Suprapubic skin (tissue), 4 donors: ENCODE results near the gene SAMD4A. TPM values are rescaled to one million over a fixed set of nuclear protein-coding genes. Genes with fewer than 3 reads are reported as not detected.

Source experiments
- DNase-seq, 2 donors: peaks; one replicate each; pipeline ENCODE4 v3.0.0-alpha.2; 2019; ENCODE audit warnings: low spot score in 2 of 2
- H3K27ac ChIP-seq: fragments of 200-600 bp; sonication (generic); one replicate; pipeline ENCODE4 v1.5.1; 2019
- H3K27me3 ChIP-seq: fragments of 200-600 bp; sonication (generic); one replicate; pipeline ENCODE4 v1.5.1; 2019
- H3K36me3 ChIP-seq: fragments of 200-600 bp; sonication (generic); one replicate; pipeline ENCODE4 v1.5.1; 2019
- H3K4me1 ChIP-seq: fragments of 200-600 bp; sonication (generic); one replicate; pipeline ENCODE4 v1.5.1; 2019
- H3K4me3 ChIP-seq: fragments of 200-600 bp; sonication (generic); one replicate; pipeline ENCODE4 v1.5.1; 2019; ENCODE audit warnings: mild to moderate bottlenecking
- H3K9me3 ChIP-seq: fragments of 200-600 bp; sonication (generic); one replicate; pipeline ENCODE4 v1.5.1; 2019
- CTCF ChIP-seq, 2 donors: fragments of 200-600 bp in 1 of 2; fragments of 450-650 bp in 1 of 2; sonication (generic) in 1 of 2; IDR thresholded peaks; one replicate each; pipeline ENCODE4 v1.5.1; 2016 to 2019; ENCODE audit warnings: antibody characterized with exemption in 2 of 2, mild to moderate bottlenecking in 1 of 2, moderate library complexity in 1 of 2
- EP300 ChIP-seq: sonication (generic); formaldehyde crosslinking; IDR thresholded peaks from one replicate; pipeline ENCODE4 v1.6.1; 2017; ENCODE audit warnings: antibody characterized with exemption
- POLR2A ChIP-seq, 2 donors: fragments of 450-650 bp; IDR thresholded peaks; one replicate each; pipeline ENCODE4 v1.6.1; 2017; ENCODE audit warnings: antibody characterized with exemption in 2 of 2, mild to moderate bottlenecking in 2 of 2, moderate library complexity in 2 of 2
- POLR2AphosphoS5 ChIP-seq, 3 donors: sonication (generic); formaldehyde crosslinking; IDR thresholded peaks; one replicate each; pipeline ENCODE4 v1.6.1; 2017; ENCODE audit warnings: antibody characterized with exemption in 3 of 3
- WGBS: methylation state at CpG from one replicate; pipeline ENCODE4 v1.1.5; 2018; 5-methylcytosine and 5-hydroxymethylcytosine counted together
- total RNA-seq, 4 donors: library from RNA; depleted of rRNA; stranded (reverse); fragments of >200 nt; gene quantifications; one replicate each; pipeline ENCODE4 v1.1.0, GENCODE V29; 2016

SAMD4A gene
- total RNA-seq, 4 donors from 2014 or later = 7.7 to 26.6 (median 9.7) TPM

- H3K27ac ChIP-seq = no peak overlapping the region
- 81% methylated on average over 4 of the region's 4 CpGs for WGBS
- H3K27me3 ChIP-seq = no peaks in the 10 kb centered on the region
Observed at GRCh38 chr14:54671537-54671936, 104.6 kb downstream of the SAMD4A start.

GRCh38 chr14:54672181-54672580 is 105.3 kb downstream of the SAMD4A start:
- DNase-seq = no peak
- H3K27ac ChIP-seq = no peak overlapping the region
- WGBS = 82% methylated on average over 7 of the region's 7 CpGs
- TF ChIP-seq POLR2AphosphoS5 (IDR thresholded peaks at IDR 0.05) (no peak), CTCF (IDR thresholded peaks at IDR 0.05) (no peak), EP300 (no peak), POLR2A (IDR thresholded peaks at IDR 0.05) (no peak)
- no peaks in the 10 kb centered on the region for H3K27me3 ChIP-seq
- no peak overlapping the region for H3K4me3 ChIP-seq
- peaks cover 46% of the 10 kb centered on the region for H3K4me1 ChIP-seq
- no peaks in the 10 kb centered on the region for H3K36me3 ChIP-seq
- no peaks in the 10 kb centered on the region for H3K9me3 ChIP-seq

More at GRCh38 chr14:54671537-54671936, 104.6 kb downstream of the SAMD4A start:
- Histone ChIP-seq H3K4me1 (peaks cover 39% of the 10 kb centered on the region), H3K9me3 (no peaks in the 10 kb centered on the region), H3K36me3 (no peaks in the 10 kb centered on the region), H3K4me3 (no peak overlapping the region)
- no peak for DNase-seq
- no peak for TF ChIP-seq POLR2AphosphoS5 (IDR thresholded peaks at IDR 0.05)
- TF ChIP-seq CTCF (IDR thresholded peaks at IDR 0.05) = no peak
- TF ChIP-seq EP300 = no peak
- no peak for TF ChIP-seq POLR2A (IDR thresholded peaks at IDR 0.05)

DNA sequence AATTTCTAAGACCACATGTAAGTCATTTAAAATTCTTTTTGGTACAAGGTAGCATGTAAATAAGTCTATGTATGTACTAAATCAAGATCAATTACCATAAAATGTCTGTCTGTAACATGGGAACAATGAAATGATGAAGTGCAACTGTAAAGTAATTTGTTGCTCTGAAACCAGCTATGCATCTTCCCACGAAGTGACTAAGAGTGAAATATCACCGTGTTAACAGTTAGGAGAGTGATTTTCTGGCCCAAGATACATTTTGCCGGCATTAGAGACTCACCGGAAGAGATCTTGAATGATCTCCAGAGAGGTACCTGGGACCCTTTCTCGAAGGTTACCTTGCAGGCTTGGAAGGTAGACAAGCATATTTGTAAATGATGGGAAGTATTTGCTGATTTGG is 105.8 kb downstream of the SAMD4A start:
- H3K27ac ChIP-seq = peak overlapping the region; percentile 66
- DNase-seq = no peak
- H3K36me3 ChIP-seq = no peaks in the 10 kb centered on the region
- WGBS = 34% methylated on average over 5 of the region's 5 CpGs
- H3K4me1 ChIP-seq = peaks cover 48% of the 10 kb centered on the region
- TF ChIP-seq POLR2AphosphoS5 (IDR thresholded peaks at IDR 0.05) = no peak
- no peak for TF ChIP-seq CTCF (IDR thresholded peaks at IDR 0.05)
- TF ChIP-seq EP300 = no peak
- TF ChIP-seq POLR2A (IDR thresholded peaks at IDR 0.05) = no peak
- H3K27me3 ChIP-seq = no peaks in the 10 kb centered on the region
- no peak overlapping the region for H3K4me3 ChIP-seq
- no peaks in the 10 kb centered on the region for H3K9me3 ChIP-seq

- H3K27ac ChIP-seq = peak overlapping the region; percentile 66
- H3K4me1 ChIP-seq = peaks cover 50% of the 10 kb centered on the region
- H3K4me3 ChIP-seq = no peak overlapping the region
- H3K36me3 ChIP-seq = no peaks in the 10 kb centered on the region
- TF ChIP-seq EP300 = no peak
- no peak for TF ChIP-seq CTCF (IDR thresholded peaks at IDR 0.05)
- TF ChIP-seq POLR2A (IDR thresholded peaks at IDR 0.05) = no peak
- no peak for TF ChIP-seq POLR2AphosphoS5 (IDR thresholded peaks at IDR 0.05)
- no peaks in the 10 kb centered on the region for H3K9me3 ChIP-seq
- DNase-seq = no peak
- 65% methylated on average over 13 of the region's 13 CpGs for WGBS
- H3K27me3 ChIP-seq = no peaks in the 10 kb centered on the region
Observed at GRCh38 chr14:54673193-54674045, 106.5 kb downstream of the SAMD4A start.

- DNase-seq = no peak
- Histone ChIP-seq H3K36me3 (no peaks in the 10 kb centered on the region), H3K27ac (peak overlapping the region; percentile 66), H3K9me3 (no peaks in the 10 kb centered on the region), H3K4me3 (no peak overlapping the region), H3K4me1 (peaks cover 51% of the 10 kb centered on the region), H3K27me3 (no peaks in the 10 kb centered on the region)
- 45% methylated on average over 3 of the region's 3 CpGs for WGBS
- no peak for TF ChIP-seq CTCF (IDR thresholded peaks at IDR 0.05)
- no peak for TF ChIP-seq POLR2AphosphoS5 (IDR thresholded peaks at IDR 0.05)
- no peak for TF ChIP-seq EP300
- TF ChIP-seq POLR2A (IDR thresholded peaks at IDR 0.05) = no peak
Observed at GRCh38 chr14:54674046-54674741, 107.3 kb downstream of the SAMD4A start.
